A549 treated with Hydrocortisone at 1 μM for 4 hours (cell line): Measurements from ENCODE around the gene RSPRY1. TPM values are rescaled to one million over a fixed set of nuclear protein-coding genes. Genes with fewer than 3 reads are reported as not detected.

Source experiments
- total RNA-seq: library from RNA; stranded (reverse); fragments of 200-300 nt; extraction: Qiagen RNA extraction; gene quantifications from 5 replicates; pipeline ENCODE4 v1.2.3, GENCODE V29; 2022

Gene RSPRY1
- 31.1 to 52.7 TPM (median 36.9 TPM) in 5 replicates for total RNA-seq

GRCh38 chr16:57185945-57186871, at the start of gene RSPRY1, which contains the start of gene PSME3IP1:
Gene RSPRY1 (plus strand): TSS chr16:57186329. CDS start chr16:57204659, 18,330 bp downstream.
Gene PSME3IP1 (minus strand): TSS chr16:57186039. CDS start chr16:57173854, 12,185 bp downstream.

DNA sequence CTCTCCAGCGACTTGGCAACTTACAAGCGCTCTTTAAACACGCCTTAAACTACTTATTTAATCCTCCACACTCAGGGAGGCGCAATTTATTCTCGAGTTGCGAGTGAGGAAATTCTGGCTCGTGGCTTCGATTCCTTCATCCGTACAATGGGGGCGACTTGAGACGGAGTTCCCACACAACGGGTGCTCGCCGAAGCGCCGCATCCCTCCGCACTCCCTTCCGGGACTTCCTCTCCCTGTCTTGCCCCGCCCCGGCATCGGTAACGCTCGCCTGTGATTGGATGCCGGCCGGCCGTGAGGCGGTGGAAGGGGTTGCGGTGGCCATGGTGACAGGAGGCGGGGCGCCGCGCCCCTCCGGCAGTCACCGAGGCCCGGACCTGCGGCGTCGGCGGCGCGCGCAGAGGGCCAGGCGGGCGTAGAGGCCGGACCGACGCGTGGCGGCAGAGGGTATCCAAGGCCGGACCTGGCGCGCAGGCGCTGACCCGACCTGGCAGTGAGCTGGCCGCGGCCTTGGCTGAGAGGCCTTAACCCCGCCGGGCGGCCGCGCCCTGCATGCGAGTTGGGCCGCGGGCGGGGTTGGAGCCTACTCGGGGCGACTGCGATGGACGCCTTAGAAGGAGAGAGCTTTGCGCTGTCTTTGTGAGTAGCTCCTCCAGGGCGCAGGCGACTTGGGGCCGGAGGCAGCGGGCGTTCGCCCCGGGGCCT, 58.8 kb downstream of the RSPRY1 start, which contains the start of gene ARL2BP:
ARL2BP (plus strand) TSS at position 493 of the 705 bp plus-strand sequence; CDS start at position 602, 109 bp downstream.

GRCh38 chr16:57284209-57284951, 98.3 kb downstream of the RSPRY1 start, which contains the start of gene PLLP:
Gene PLLP (minus strand): TSS chr16:57284672. CDS start chr16:57284540, 132 bp downstream.

Other genes starting within 250 kb of the RSPRY1 start
- gene CETP, start 224.4 kb upstream of the RSPRY1 start, total RNA-seq, result not detected in 5 replicates
- gene NLRC5, start 196.8 kb upstream of the RSPRY1 start, total RNA-seq, result 3.3 to 4.4 TPM (median 3.6 TPM) in 5 replicates
- 42.7 to 48.1 TPM (median 46.2 TPM) in 5 replicates for gene CPNE2, start 93.7 kb upstream of the RSPRY1 start, total RNA-seq
- 83.1 to 117 TPM (median 90.8 TPM) in 5 replicates for gene PSME3IP1, start 290 bp upstream of the RSPRY1 start, total RNA-seq
- gene ARL2BP, start 58.9 kb downstream of the RSPRY1 start, total RNA-seq, result 76.0 to 86.4 TPM (median 80.8 TPM) in 5 replicates
- 0.97 to 1.7 TPM (median 1.6 TPM) in 5 replicates for gene PLLP, start 98.3 kb downstream of the RSPRY1 start, total RNA-seq
- gene CCL22, start 172.5 kb downstream of the RSPRY1 start, total RNA-seq, result 0.05 to 0.07 TPM in 2 of 5 replicates, not detected in the others
- 0.08 to 0.22 TPM (median 0.11 TPM) in 5 replicates for gene CX3CL1, start 186.2 kb downstream of the RSPRY1 start, total RNA-seq
- gene CCL17, start 218.4 kb downstream of the RSPRY1 start, total RNA-seq, result not detected in 5 replicates